OCI-LY7 (cell line): Measurements from ENCODE around the gene ROS1.

ENCODE experiments used
- CTCF ChIP-seq: fragments of 200-600 bp; sonication (generic); conservative IDR thresholded peaks from 2 replicates; pipeline ENCODE4 v1.5.1; 2014; ENCODE audit warnings: mild to moderate bottlenecking, antibody characterized with exemption, low read length, moderate library complexity, mixed read lengths
- EZH2phosphoT487 ChIP-seq: fragments of 200-600 bp; sonication (generic); IDR thresholded peaks from 2 replicates; pipeline ENCODE4 v1.6.1; 2018; ENCODE audit warnings: low read depth, borderline replicate concordance, mild to moderate bottlenecking, mixed run types, antibody characterized with exemption, low read length, moderate library complexity, mixed read lengths

DNA sequence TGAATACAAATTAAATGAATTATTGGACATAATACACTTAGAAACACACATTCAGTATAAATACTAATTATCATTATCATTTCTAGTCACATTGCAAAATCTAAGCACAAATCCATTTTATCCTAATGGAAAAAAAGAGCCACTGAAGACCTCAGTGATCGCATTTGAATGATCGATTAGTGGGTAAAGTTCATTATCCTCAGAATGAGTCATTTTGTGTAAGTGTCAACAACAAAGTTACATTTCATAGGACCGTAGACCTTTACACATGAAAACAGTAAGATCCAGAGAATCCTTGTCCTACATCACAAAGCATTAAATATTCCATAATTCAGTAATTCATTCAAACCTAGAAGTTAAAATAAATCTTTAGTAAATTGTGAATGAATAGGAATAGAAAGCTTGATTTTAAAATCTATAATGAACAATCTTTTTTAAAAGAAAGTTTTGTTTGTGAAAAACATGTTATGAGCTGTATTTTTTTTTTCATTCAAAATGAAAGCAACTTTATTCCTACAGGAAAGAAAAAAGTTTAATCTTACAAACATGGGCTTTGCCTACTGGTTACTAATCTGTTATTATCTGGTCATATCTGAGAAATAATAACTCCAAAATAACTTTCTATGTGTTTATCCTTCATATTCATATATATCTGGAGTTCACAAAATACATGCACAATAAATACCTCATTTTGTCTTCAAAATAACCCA, 33.7 kb downstream of the ROS1 start:
- TF ChIP-seq CTCF (no peak), EZH2phosphoT487 (no peak)
